Liver (tissue), 9 donors: Measurements from ENCODE around the gene COBL. TPM values are rescaled to one million over a fixed set of nuclear protein-coding genes. Genes with fewer than 3 reads are reported as not detected.

ENCODE experiments used
- DNase-seq: peaks from one replicate; pipeline ENCODE4 v3.0.0-alpha.2; 2017; ENCODE audit warnings: low spot score
- H3K27ac ChIP-seq, 2 donors: one replicate each; pipeline ENCODE4 v1.7.0; 2013; ENCODE audit warnings: inconsistent platforms in 2 of 2, low read length in 2 of 2, control low read depth in 1 of 2, low read depth in 1 of 2, mild to moderate bottlenecking in 1 of 2
- H3K27me3 ChIP-seq, 4 donors: one replicate each; pipeline versions ENCODE4 v1.6.1 to v1.7.0; 2013; ENCODE audit warnings: low read length in 3 of 4, inconsistent platforms in 1 of 4, mild to moderate bottlenecking in 1 of 4, moderate library complexity in 1 of 4; ENCODE audit not compliant: control insufficient read depth in 4 of 4, insufficient read depth in 4 of 4
- H3K36me3 ChIP-seq, 4 donors: one replicate each; pipeline versions ENCODE4 v1.6.1 to v1.7.0; 2013; ENCODE audit warnings: low read length in 3 of 4, mild to moderate bottlenecking in 3 of 4, low read depth in 1 of 4, moderate library complexity in 1 of 4; ENCODE audit not compliant: control insufficient read depth in 4 of 4, insufficient read depth in 3 of 4
- H3K4me1 ChIP-seq, 4 donors: one replicate each; pipeline versions ENCODE4 v1.6.1 to v1.7.0; 2013; ENCODE audit warnings: low read length in 3 of 4, mild to moderate bottlenecking in 3 of 4, moderate library complexity in 1 of 4; ENCODE audit not compliant: control insufficient read depth in 4 of 4, insufficient read depth in 4 of 4
- H3K4me3 ChIP-seq, 3 donors: one replicate each; pipeline versions ENCODE4 v1.6.1 to v1.7.0; 2013; ENCODE audit warnings: low read length in 3 of 3, control low read depth in 1 of 3, low read depth in 1 of 3, mild to moderate bottlenecking in 1 of 3
- H3K9ac ChIP-seq, 2 donors: one replicate each; pipeline ENCODE4 v1.7.0; 2013; ENCODE audit warnings: low read length in 2 of 2, mild to moderate bottlenecking in 2 of 2, moderate library complexity in 2 of 2, control low read depth in 1 of 2, low read depth in 1 of 2
- H3K9me3 ChIP-seq, 4 donors: one replicate each; pipeline versions ENCODE4 v1.6.1 to v1.7.0; 2013; ENCODE audit warnings: low read length in 3 of 4; ENCODE audit not compliant: control insufficient read depth in 4 of 4
- EGR1 ChIP-seq, 2 donors: IDR thresholded peaks; 2 replicates each; pipeline ENCODE4 v1.6.1; 2016 to 2018; ENCODE audit warnings: antibody characterized with exemption in 2 of 2, low read depth in 2 of 2
- FOXA1 ChIP-seq: IDR thresholded peaks from 2 replicates; pipeline ENCODE4 v1.6.1; 2016; ENCODE audit warnings: antibody characterized with exemption
- FOXA2 ChIP-seq: IDR thresholded peaks from 2 replicates; pipeline ENCODE4 v1.6.1; 2016; ENCODE audit warnings: antibody characterized with exemption
- GABPA ChIP-seq, 2 donors: IDR thresholded peaks in 1 of 2; conservative IDR thresholded peaks in 1 of 2; 2 replicates each; pipeline ENCODE4 v1.6.1; 2016; ENCODE audit warnings: antibody characterized with exemption in 2 of 2, mild to moderate bottlenecking in 1 of 2, moderate library complexity in 1 of 2
- HNF4A ChIP-seq, 2 donors: conservative IDR thresholded peaks; 2 replicates each; pipeline ENCODE4 v1.6.1; 2016; ENCODE audit warnings: antibody characterized with exemption in 2 of 2, mild to moderate bottlenecking in 2 of 2
- HNF4G ChIP-seq: IDR thresholded peaks from 2 replicates; pipeline ENCODE4 v1.6.1; 2016; ENCODE audit warnings: antibody characterized with exemption
- JUND ChIP-seq, 2 donors: IDR thresholded peaks; 2 replicates each; pipeline ENCODE4 v1.6.1; 2016; ENCODE audit warnings: antibody characterized with exemption in 2 of 2
- NR2F2 ChIP-seq: IDR thresholded peaks from 2 replicates; pipeline ENCODE4 v1.6.1; 2016; ENCODE audit warnings: antibody characterized with exemption
- RAD21 ChIP-seq, 2 donors: IDR thresholded peaks; 2 replicates each; pipeline ENCODE4 v1.6.1; 2016; ENCODE audit warnings: antibody characterized with exemption in 2 of 2, mild to moderate bottlenecking in 2 of 2
- RXRA ChIP-seq, 2 donors: IDR thresholded peaks; 2 replicates each; pipeline ENCODE4 v1.6.1; 2017 to 2018; ENCODE audit warnings: antibody characterized with exemption in 2 of 2, mild to moderate bottlenecking in 1 of 2
- SP1 ChIP-seq: IDR thresholded peaks from 2 replicates; pipeline ENCODE4 v1.6.1; 2018; ENCODE audit warnings: antibody characterized with exemption, mild to moderate bottlenecking
- TAF1 ChIP-seq: conservative IDR thresholded peaks from 2 replicates; pipeline ENCODE4 v1.6.1; 2016; ENCODE audit warnings: antibody characterized with exemption, mild to moderate bottlenecking
- YY1 ChIP-seq: IDR thresholded peaks from 2 replicates; pipeline ENCODE4 v1.6.1; 2016; ENCODE audit warnings: antibody characterized with exemption, mild to moderate bottlenecking
- whole genome bisulfite sequencing: extraction: QIAGEN DNeasy Blood & Tissue Kit; methylation state at CpG from one replicate; pipeline ENCODE4 v1.1.7; 2013; 5-methylcytosine and 5-hydroxymethylcytosine counted together
- polyA plus RNA-seq, 2 donors: library from polyadenylated mRNA; stranded (reverse) in 1 of 2; unstranded in 1 of 2; fragments of 200-250 nt in 1 of 2; fragments of >200 nt in 1 of 2; fragmentation: Nextera tagmentation in 1 of 2; extraction: Ambion mirVana in 1 of 2; gene quantifications; one replicate each; pipeline versions ENCODE4 v1.2.1 to v1.2.3, GENCODE V29; 2013 to 2015
- total RNA-seq, 2 donors: library from RNA; depleted of rRNA; stranded (reverse); fragments of >200 nt; gene quantifications; one replicate each; pipeline ENCODE4 v1.2.3, GENCODE V29; 2014
- TF ChIP-seq, protein P1 (sequence below): IDR thresholded peaks from 2 replicates; pipeline ENCODE4 v1.6.1; 2016; ENCODE audit warnings: antibody characterized with exemption
- TF ChIP-seq, protein P2 (sequence below): IDR thresholded peaks from 2 replicates; pipeline ENCODE4 v1.6.1; 2016; ENCODE audit warnings: antibody characterized with exemption
- TF ChIP-seq, protein P3 (sequence below): IDR thresholded peaks from 2 replicates; pipeline ENCODE4 v1.6.1; 2016; ENCODE audit warnings: antibody characterized with exemption, mild to moderate bottlenecking
- TF ChIP-seq, protein P4 (sequence below): IDR thresholded peaks from 2 replicates; pipeline ENCODE4 v1.6.1; 2016; ENCODE audit warnings: antibody characterized with exemption
- TF ChIP-seq, protein P5 (sequence below): fragments of 150-350 bp; IDR thresholded peaks from 2 replicates; pipeline ENCODE4 v1.5.1; 2017; ENCODE audit warnings: improper control_type of control experiment, low read depth, low read length; ENCODE audit not compliant: missing input control
- donor health status: healthy.
- donor health status: healthy.
- donor health status: healthy.
- donor health status: healthy.
- donor health status: healthy.

The COBL gene
- total and polyA plus RNA-seq, 4 donors = 5.8 to 18.7 (median 10.7) TPM

DNA sequence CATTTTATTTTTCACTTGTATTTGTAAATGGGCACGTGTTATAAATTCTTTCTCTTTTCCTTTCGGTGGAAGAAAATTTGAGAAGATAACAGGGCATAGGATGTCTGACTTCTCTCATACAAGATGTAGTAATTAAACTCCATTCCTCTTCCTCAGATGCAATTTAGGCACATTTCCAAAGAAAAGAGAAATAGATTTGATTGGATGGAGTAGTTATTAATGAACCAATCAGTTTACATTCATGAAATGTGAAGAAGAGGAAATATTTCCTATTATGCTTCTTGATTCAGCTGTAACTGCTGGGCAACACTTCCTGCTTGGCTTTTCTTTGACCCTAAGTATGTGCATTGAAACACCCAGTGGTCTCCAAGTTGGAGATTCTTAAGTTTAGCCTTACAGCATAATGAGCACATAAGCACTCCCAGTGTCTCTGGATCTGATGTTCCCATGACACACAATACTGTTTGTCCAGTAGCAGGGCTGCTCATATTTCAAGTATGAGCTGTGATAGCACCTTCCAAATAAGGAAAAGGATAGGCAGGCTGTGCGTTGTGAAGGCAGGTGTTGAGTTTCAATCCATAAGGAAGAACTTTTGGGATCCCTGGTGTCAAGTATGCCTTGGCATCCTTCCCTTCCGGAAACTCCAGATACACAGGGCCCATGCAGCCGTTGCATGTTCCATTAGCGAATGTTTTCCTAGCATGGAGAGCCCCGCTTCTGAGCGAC lies 33.4 kb upstream of the COBL start (continued):
- TF ChIP-seq, protein P1, sequence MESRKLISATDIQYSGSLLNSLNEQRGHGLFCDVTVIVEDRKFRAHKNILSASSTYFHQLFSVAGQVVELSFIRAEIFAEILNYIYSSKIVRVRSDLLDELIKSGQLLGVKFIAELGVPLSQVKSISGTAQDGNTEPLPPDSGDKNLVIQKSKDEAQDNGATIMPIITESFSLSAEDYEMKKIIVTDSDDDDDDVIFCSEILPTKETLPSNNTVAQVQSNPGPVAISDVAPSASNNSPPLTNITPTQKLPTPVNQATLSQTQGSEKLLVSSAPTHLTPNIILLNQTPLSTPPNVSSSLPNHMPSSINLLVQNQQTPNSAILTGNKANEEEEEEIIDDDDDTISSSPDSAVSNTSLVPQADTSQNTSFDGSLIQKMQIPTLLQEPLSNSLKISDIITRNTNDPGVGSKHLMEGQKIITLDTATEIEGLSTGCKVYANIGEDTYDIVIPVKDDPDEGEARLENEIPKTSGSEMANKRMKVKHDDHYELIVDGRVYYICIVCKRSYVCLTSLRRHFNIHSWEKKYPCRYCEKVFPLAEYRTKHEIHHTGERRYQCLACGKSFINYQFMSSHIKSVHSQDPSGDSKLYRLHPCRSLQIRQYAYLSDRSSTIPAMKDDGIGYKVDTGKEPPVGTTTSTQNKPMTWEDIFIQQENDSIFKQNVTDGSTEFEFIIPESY = no peak
- TF ChIP-seq HNF4G = no peak

DNA sequence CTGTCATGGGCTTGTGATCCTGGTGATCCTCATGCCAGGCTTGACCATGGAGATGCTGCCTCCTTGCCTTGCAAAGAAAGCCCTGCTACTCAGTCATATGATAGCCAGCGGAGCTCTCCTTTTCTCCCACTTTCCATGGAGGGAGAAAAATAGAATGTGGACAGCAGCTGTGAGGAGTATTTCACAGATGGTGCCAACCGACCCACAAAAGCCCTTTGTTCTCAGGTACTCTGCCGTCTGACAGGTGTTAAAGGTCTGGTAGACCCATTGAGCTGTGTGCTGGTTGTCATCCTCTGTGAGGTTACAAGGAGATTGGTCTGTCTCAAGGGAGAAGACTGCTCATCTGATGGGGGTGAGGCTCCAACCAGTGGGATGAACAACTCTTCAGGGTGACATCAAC lies 29.5 kb upstream of the COBL start:
- Histone ChIP-seq H3K4me3 (no peak overlapping the region), H3K9me3 (no peaks in the 10 kb centered on the region), H3K9ac (no peak overlapping the region), H3K27me3 (no peaks in the 10 kb centered on the region), H3K36me3 (no peaks in the 10 kb centered on the region), H3K4me1 (peaks cover 2 to 13% (median 7%) of the 10 kb centered on the region in 4 donors), H3K27ac (no peak overlapping the region)
- WGBS = 75% methylated on average over 3 of the region's 3 CpGs
- no peak for TF ChIP-seq FOXA1
- no peak for TF ChIP-seq FOXA2
- DNase-seq = no peak

DNA sequence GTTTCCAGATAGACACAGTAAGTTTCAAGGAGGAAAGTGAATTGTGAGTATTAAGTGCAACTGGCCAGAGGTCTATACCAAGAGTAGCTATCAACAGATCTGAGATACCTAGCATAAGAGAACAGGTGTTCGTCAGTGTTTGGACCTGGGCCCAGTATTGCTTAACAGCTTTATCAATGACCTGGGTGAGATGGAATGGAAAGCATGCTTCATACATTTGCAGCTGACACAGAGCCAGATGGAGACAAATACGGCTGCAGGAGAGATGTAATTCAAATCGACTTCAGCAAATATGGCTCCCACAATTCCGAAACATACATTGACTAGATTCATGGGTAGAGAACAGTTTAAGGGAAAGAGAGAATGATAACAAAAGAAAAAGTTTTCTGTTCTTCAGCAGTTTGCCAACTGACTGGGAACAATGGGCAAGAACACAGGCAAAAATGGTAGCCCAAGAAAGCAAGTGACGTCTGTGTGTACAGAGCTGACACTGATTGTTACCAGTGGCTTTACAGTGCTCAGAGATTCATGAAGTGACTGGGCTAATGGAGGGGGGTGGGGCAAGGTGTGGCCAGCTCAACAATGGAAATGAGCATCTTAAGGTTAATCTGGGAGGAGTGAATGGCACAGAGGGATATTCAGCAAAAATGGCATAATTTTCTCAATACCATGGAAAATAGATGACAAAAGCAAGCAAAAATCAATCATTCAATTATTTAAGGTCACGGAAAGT lies 28.0 kb upstream of the COBL start:
- peak; percentile 55 for DNase-seq
- Histone ChIP-seq H3K4me3 (no peak overlapping the region), H3K36me3 (no peaks in the 10 kb centered on the region), H3K4me1 (peaks cover 2 to 13% (median 7%) of the 10 kb centered on the region in 4 donors), H3K9me3 (no peaks in the 10 kb centered on the region), H3K27ac (no peak overlapping the region), H3K9ac (no peak overlapping the region), H3K27me3 (no peaks in the 10 kb centered on the region)
- TF ChIP-seq, protein P1 = peak; percentile 36
- TF ChIP-seq GABPA (IDR thresholded peaks at IDR 0.05 in 1 of 2, conservative IDR thresholded peaks at IDR 0.05 in 1 of 2) = no peak
- no peak for TF ChIP-seq FOXA1
- TF ChIP-seq, protein P2, sequence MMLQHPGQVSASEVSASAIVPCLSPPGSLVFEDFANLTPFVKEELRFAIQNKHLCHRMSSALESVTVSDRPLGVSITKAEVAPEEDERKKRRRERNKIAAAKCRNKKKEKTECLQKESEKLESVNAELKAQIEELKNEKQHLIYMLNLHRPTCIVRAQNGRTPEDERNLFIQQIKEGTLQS = peak; percentile 83
- TF ChIP-seq, protein P3, sequence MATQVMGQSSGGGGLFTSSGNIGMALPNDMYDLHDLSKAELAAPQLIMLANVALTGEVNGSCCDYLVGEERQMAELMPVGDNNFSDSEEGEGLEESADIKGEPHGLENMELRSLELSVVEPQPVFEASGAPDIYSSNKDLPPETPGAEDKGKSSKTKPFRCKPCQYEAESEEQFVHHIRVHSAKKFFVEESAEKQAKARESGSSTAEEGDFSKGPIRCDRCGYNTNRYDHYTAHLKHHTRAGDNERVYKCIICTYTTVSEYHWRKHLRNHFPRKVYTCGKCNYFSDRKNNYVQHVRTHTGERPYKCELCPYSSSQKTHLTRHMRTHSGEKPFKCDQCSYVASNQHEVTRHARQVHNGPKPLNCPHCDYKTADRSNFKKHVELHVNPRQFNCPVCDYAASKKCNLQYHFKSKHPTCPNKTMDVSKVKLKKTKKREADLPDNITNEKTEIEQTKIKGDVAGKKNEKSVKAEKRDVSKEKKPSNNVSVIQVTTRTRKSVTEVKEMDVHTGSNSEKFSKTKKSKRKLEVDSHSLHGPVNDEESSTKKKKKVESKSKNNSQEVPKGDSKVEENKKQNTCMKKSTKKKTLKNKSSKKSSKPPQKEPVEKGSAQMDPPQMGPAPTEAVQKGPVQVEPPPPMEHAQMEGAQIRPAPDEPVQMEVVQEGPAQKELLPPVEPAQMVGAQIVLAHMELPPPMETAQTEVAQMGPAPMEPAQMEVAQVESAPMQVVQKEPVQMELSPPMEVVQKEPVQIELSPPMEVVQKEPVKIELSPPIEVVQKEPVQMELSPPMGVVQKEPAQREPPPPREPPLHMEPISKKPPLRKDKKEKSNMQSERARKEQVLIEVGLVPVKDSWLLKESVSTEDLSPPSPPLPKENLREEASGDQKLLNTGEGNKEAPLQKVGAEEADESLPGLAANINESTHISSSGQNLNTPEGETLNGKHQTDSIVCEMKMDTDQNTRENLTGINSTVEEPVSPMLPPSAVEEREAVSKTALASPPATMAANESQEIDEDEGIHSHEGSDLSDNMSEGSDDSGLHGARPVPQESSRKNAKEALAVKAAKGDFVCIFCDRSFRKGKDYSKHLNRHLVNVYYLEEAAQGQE = no peak
- TF ChIP-seq NR2F2 = no peak
- TF ChIP-seq RAD21 (IDR thresholded peaks at IDR 0.05) = peak; percentile 25 to 30
- TF ChIP-seq TAF1 = no peak
- TF ChIP-seq, protein P4, sequence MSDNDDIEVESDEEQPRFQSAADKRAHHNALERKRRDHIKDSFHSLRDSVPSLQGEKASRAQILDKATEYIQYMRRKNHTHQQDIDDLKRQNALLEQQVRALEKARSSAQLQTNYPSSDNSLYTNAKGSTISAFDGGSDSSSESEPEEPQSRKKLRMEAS = peak; percentile 56
- peak; percentile 53 for TF ChIP-seq YY1
- TF ChIP-seq FOXA2 = no peak
- peak in 1 of 2 donors; percentile 91 for TF ChIP-seq EGR1 (IDR thresholded peaks at IDR 0.05; ENCODE audit: low read depth in 2 of 2)
- peak; percentile 87 to 98 for TF ChIP-seq JUND (IDR thresholded peaks at IDR 0.05)
- no peak for TF ChIP-seq HNF4G
- peak; percentile 32 to 69 for TF ChIP-seq HNF4A (conservative IDR thresholded peaks at IDR 0.05)
- TF ChIP-seq, protein P5, sequence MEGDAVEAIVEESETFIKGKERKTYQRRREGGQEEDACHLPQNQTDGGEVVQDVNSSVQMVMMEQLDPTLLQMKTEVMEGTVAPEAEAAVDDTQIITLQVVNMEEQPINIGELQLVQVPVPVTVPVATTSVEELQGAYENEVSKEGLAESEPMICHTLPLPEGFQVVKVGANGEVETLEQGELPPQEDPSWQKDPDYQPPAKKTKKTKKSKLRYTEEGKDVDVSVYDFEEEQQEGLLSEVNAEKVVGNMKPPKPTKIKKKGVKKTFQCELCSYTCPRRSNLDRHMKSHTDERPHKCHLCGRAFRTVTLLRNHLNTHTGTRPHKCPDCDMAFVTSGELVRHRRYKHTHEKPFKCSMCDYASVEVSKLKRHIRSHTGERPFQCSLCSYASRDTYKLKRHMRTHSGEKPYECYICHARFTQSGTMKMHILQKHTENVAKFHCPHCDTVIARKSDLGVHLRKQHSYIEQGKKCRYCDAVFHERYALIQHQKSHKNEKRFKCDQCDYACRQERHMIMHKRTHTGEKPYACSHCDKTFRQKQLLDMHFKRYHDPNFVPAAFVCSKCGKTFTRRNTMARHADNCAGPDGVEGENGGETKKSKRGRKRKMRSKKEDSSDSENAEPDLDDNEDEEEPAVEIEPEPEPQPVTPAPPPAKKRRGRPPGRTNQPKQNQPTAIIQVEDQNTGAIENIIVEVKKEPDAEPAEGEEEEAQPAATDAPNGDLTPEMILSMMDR = no peak
- TF ChIP-seq RXRA (IDR thresholded peaks at IDR 0.05) = peak; percentile 39 to 76
- TF ChIP-seq SP1 = no peak
- 47% methylated on average over 6 of the region's 6 CpGs for WGBS
